SK-N-SH (cell line): Measurements from ENCODE around the gene BMP6. TPM values are rescaled to one million over a fixed set of nuclear protein-coding genes. Genes with fewer than 3 reads are reported as not detected.

Source experiments
- CTCF ChIA-PET: fragments of 300-600, 350-600 bp; formaldehyde crosslinking; extraction: SDS; loops from one replicate; lab custom pipeline; 2021; lab: Yijun Ruan, JAX
- POLR2A ChIA-PET: fragments of 350-600 bp; sonication (Branson Sonifier 250); formaldehyde crosslinking; extraction: SDS; loops from one replicate; lab custom pipeline; 2020; ENCODE audit warnings: antibody characterized with exemption, inconsistent platforms; lab: Yijun Ruan, JAX
- DNase-seq: peaks from one replicate; pipeline ENCODE4 v3.0.0; 2012
- H2AFZ ChIP-seq: fragments of 200-600 bp; sonication (generic); 2 replicates; pipeline ENCODE4 v1.8.1; 2016; ENCODE audit warnings: antibody characterized with exemption, mild to moderate bottlenecking, low read depth
- H3F3A ChIP-seq: fragments of 200-600 bp; sonication (generic); replicated peaks from 2 replicates; pipeline ENCODE3; 2016; ENCODE audit warnings: antibody characterized with exemption, mild to moderate bottlenecking; ENCODE audit not compliant: insufficient read depth
- H3K27ac ChIP-seq, 2 experiments: fragments of 200-500 bp in 1 of 2; fragments of 200-600 bp in 1 of 2; sonication (Bioruptor generic) in 1 of 2; sonication (generic), shearing (Covaris generic) in 1 of 2; 2 replicates each; pipeline versions ENCODE4 v1.5.1 to v1.6.1; 2014 to 2016; ENCODE audit warnings: low read depth in 2 of 2, inconsistent platforms in 1 of 2, low read length in 1 of 2, mild to moderate bottlenecking in 1 of 2, mixed read lengths in 1 of 2
- H3K27me3 ChIP-seq: fragments of 200-600 bp; sonication (generic), shearing (Covaris generic); 2 replicates; pipeline ENCODE4 v1.6.1; 2016; ENCODE audit warnings: mixed run types; ENCODE audit not compliant: insufficient read depth
- H3K36me3 ChIP-seq, 2 experiments: fragments of 200-500 bp in 1 of 2; fragments of 200-600 bp in 1 of 2; sonication (Bioruptor generic) in 1 of 2; sonication (generic) in 1 of 2; replicated peaks in 1 of 2; 2 replicates each; pipeline versions ENCODE3 to v1.5.1; 2014 to 2016; ENCODE audit warnings: low read length in 1 of 2, mild to moderate bottlenecking in 1 of 2; ENCODE audit not compliant: insufficient read depth in 2 of 2, control insufficient read depth in 1 of 2
- H3K4me1 ChIP-seq, 2 experiments: fragments of 200-500 bp in 1 of 2; fragments of 200-600 bp in 1 of 2; sonication (Bioruptor generic) in 1 of 2; sonication (generic), shearing (Covaris generic) in 1 of 2; 2 replicates each; pipeline versions ENCODE4 v1.5.1 to v1.6.1; 2014 to 2016; ENCODE audit warnings: low read depth in 1 of 2, low read length in 1 of 2, mixed run types in 1 of 2; ENCODE audit not compliant: insufficient read depth in 2 of 2, control insufficient read depth in 1 of 2
- H3K4me2 ChIP-seq: fragments of 200-600 bp; sonication (generic), shearing (Covaris generic); 2 replicates; pipeline ENCODE4 v1.6.1; 2017; ENCODE audit warnings: mixed run types
- H3K4me3 ChIP-seq, 2 experiments: fragments of 200-500 bp in 1 of 2; fragments of 200-600 bp in 1 of 2; sonication (Bioruptor generic) in 1 of 2; sonication (generic), shearing (Covaris generic) in 1 of 2; 2 replicates each; pipeline versions ENCODE4 v1.5.1 to v1.8.1; 2014 to 2016; ENCODE audit warnings: low read depth in 2 of 2, inconsistent platforms in 1 of 2, low read length in 1 of 2, mild to moderate bottlenecking in 1 of 2, mixed read lengths in 1 of 2, moderate library complexity in 1 of 2
- H3K79me2 ChIP-seq: fragments of 200-600 bp; sonication (generic); 2 replicates; pipeline ENCODE4 v1.8.1; 2017; ENCODE audit warnings: mild to moderate bottlenecking; ENCODE audit not compliant: insufficient read depth
- H3K9ac ChIP-seq: fragments of 200-600 bp; sonication (generic); 2 replicates; pipeline ENCODE4 v1.6.1; 2017; ENCODE audit warnings: mixed run types
- H3K9me2 ChIP-seq: fragments of 200-600 bp; sonication (generic); 2 replicates; pipeline ENCODE4 v1.6.1; 2017; ENCODE audit warnings: mixed run types
- H3K9me3 ChIP-seq: fragments of 200-600 bp; sonication (generic); 2 replicates; pipeline ENCODE4 v1.6.1; 2017; ENCODE audit warnings: mixed run types, mild to moderate bottlenecking, moderate library complexity
- H4K20me1 ChIP-seq: fragments of 200-600 bp; sonication (generic); 2 replicates; pipeline ENCODE4 v1.6.1; 2017; ENCODE audit warnings: mild to moderate bottlenecking, mixed run types; ENCODE audit not compliant: insufficient read depth
- CHD2 ChIP-seq: fragments of 150-350 bp; IDR thresholded peaks from 2 replicates; pipeline ENCODE4 v1.6.1; 2018; ENCODE audit warnings: low read length; ENCODE audit not compliant: partially characterized antibody
- CTCF ChIP-seq: fragments of 200-600 bp; sonication (generic); IDR thresholded peaks from 2 replicates; pipeline ENCODE4 v1.6.1; 2017; ENCODE audit warnings: antibody characterized with exemption, mild to moderate bottlenecking, moderate library complexity
- ELF1 ChIP-seq: IDR thresholded peaks from 2 replicates; pipeline ENCODE4 v1.4.0; 2012
- EP300 ChIP-seq, 2 experiments: IDR thresholded peaks; 2 replicates each; pipeline versions ENCODE4 v1.4.0 to v1.6.1; 2012; ENCODE audit warnings: borderline replicate concordance in 1 of 2, low read depth in 1 of 2, low read length in 1 of 2
- FOSL2 ChIP-seq: IDR thresholded peaks from 2 replicates; pipeline ENCODE4 v1.4.0; 2012; ENCODE audit warnings: low read depth, mild to moderate bottlenecking, moderate library complexity, borderline replicate concordance
- FOXJ3 ChIP-seq: sonication (generic); formaldehyde crosslinking; IDR thresholded peaks from 2 replicates; pipeline ENCODE4 v1.5.1; 2020; ENCODE audit warnings: mild to moderate bottlenecking, missing genetic modification reagents
- FOXM1 ChIP-seq: IDR thresholded peaks from 2 replicates; pipeline ENCODE4 v1.4.0; 2012; ENCODE audit warnings: low read depth, mild to moderate bottlenecking
- GABPA ChIP-seq: IDR thresholded peaks from 2 replicates; pipeline ENCODE4 v1.4.0; 2012; ENCODE audit warnings: low read depth, mild to moderate bottlenecking
- GATA2 ChIP-seq: sonication (generic); formaldehyde crosslinking; IDR thresholded peaks from 2 replicates; pipeline ENCODE4 v1.5.0; 2020; ENCODE audit warnings: mild to moderate bottlenecking, missing genetic modification reagents
- IRF3 ChIP-seq: fragments of 150-350 bp; IDR thresholded peaks from 2 replicates; pipeline ENCODE4 v1.6.1; 2016; ENCODE audit warnings: mild to moderate bottlenecking, low read depth, low read length
- MXI1 ChIP-seq: IDR thresholded peaks from 2 replicates; pipeline ENCODE4 v1.6.1; 2012; ENCODE audit warnings: mild to moderate bottlenecking, low read depth, low read length, improper control_type of control experiment
- POLR2AphosphoS5 ChIP-seq: IDR thresholded peaks from 2 replicates; pipeline ENCODE4 v1.6.1; 2012; ENCODE audit warnings: low read depth, low read length
- RAD21 ChIP-seq: IDR thresholded peaks from 2 replicates; pipeline ENCODE4 v1.6.1; 2012; ENCODE audit warnings: mild to moderate bottlenecking, low read length
- REST ChIP-seq: IDR thresholded peaks from 2 replicates; pipeline ENCODE4 v1.6.1; 2012; ENCODE audit warnings: mild to moderate bottlenecking, low read depth, low read length, moderate library complexity
- RXRA ChIP-seq: IDR thresholded peaks from 2 replicates; pipeline ENCODE4 v1.4.0; 2012; ENCODE audit warnings: low read depth, mild to moderate bottlenecking, borderline replicate concordance
- SIN3A ChIP-seq: IDR thresholded peaks from 2 replicates; pipeline ENCODE4 v1.6.1; 2012; ENCODE audit warnings: low read depth, mild to moderate bottlenecking, low read length, moderate library complexity, borderline replicate concordance
- TCF12 ChIP-seq: IDR thresholded peaks from 2 replicates; pipeline ENCODE4 v1.4.0; 2012
- USF1 ChIP-seq: IDR thresholded peaks from 2 replicates; pipeline ENCODE4 v1.4.0; 2012; ENCODE audit warnings: low read depth, borderline replicate concordance
- YY1 ChIP-seq: IDR thresholded peaks from 2 replicates; pipeline ENCODE4 v1.4.0; 2012; ENCODE audit warnings: low read depth, mild to moderate bottlenecking
- ZBTB33 ChIP-seq: IDR thresholded peaks from 2 replicates; pipeline ENCODE4 v1.4.0; 2012; ENCODE audit warnings: low read depth, borderline replicate concordance
- whole genome bisulfite sequencing: methylation state at CpG from one replicate; pipeline ENCODE4 v1.1.6; 2017; ENCODE audit warnings: low lambda C conversion rate; 5-methylcytosine and 5-hydroxymethylcytosine counted together
- polyA plus RNA-seq, 3 experiments: library from polyadenylated mRNA; depleted of rRNA; stranded (reverse); fragments of >200 nt; gene quantifications; 2 replicates each; pipeline ENCODE4 v1.2.3, GENCODE V29; 2012

Gene BMP6
- polyA plus RNA-seq, 1 of the 3 experiments (the other 2 are of a cell fraction), result not detected

- Histone ChIP-seq H3K27ac (no peak overlapping the region), H3K9me3 (no peaks in the 10 kb centered on the region), H3K9ac (no peak overlapping the region), H3K27me3 (peaks cover 8% of the 10 kb centered on the region; the same call in 1 of the 2 replicates), H2AFZ (no peak overlapping the region), H3K4me2 (no peak overlapping the region), H3K36me3 (no peaks in the 10 kb centered on the region), H3F3A (no peaks in the 10 kb centered on the region), H3K9me2 (no peaks in the 10 kb centered on the region), H3K79me2 (no peaks in the 10 kb centered on the region), H4K20me1 (no peaks in the 10 kb centered on the region), H3K4me3 (no peak overlapping the region), H3K4me1 (no peaks in the 10 kb centered on the region)
- CTCF ChIA-PET, result no interaction called here
- no peak for DNase-seq
- 4% methylated on average over 3 of the region's 3 CpGs for WGBS
- TF ChIP-seq TCF12, result no peak
- TF ChIP-seq POLR2AphosphoS5, result no peak
- TF ChIP-seq ZBTB33, result no peak
- no peak for TF ChIP-seq IRF3
- TF ChIP-seq CHD2, result no peak
- TF ChIP-seq GABPA, result no peak
- no peak for TF ChIP-seq RXRA
- TF ChIP-seq CTCF, result no peak
- no peak for TF ChIP-seq SIN3A
- TF ChIP-seq FOXM1, result no peak
- no peak for TF ChIP-seq GATA2
- TF ChIP-seq MXI1, result no peak
- TF ChIP-seq REST, result no peak
- no peak for TF ChIP-seq EP300 (IDR thresholded peaks at IDR 0.05; ENCODE audit: borderline replicate concordance in 1 of 2, low read depth in 1 of 2, low read length in 1 of 2)
- TF ChIP-seq YY1, result no peak
- TF ChIP-seq USF1, result no peak
- TF ChIP-seq RAD21, result no peak
- no peak for TF ChIP-seq FOXJ3
- no peak for TF ChIP-seq ELF1
- TF ChIP-seq FOSL2, result no peak
- POLR2A ChIA-PET, result no interaction called here
Measured at GRCh38 chr6:7759320-7759719, 33.4 kb downstream of the BMP6 start.
